Heart right ventricle (tissue), 16 donors: ENCODE measurements around the gene FOXL2. TPM values are rescaled to one million over a fixed set of nuclear protein-coding genes. Genes with fewer than 3 reads are reported as not detected.
A peak's percentile ranks its signal among the peaks of the same experiment; 100 is the strongest.

Experiments used
- ATAC-seq, 8 donors: fragments of 200-7000 bp; cut with Tn5 transposase; one replicate each; pipeline ENCODE4 v1.9.1; 2020; ENCODE audit warnings: mild to moderate bottlenecking in 8 of 8, moderate library complexity in 8 of 8, moderate number of reproducible peaks in 1 of 8
- DNase-seq, 2 donors: peaks; one replicate each; pipeline ENCODE4 v3.0.0-alpha.2; 2020
- H3K27ac ChIP-seq, 10 donors: fragments of 200-600 bp; sonication (generic) in 2 of 10; one replicate each; pipeline versions ENCODE4 v1.5.0 to v1.8.0; 2020 to 2022; ENCODE audit warnings: mild to moderate bottlenecking in 3 of 10
- H3K27me3 ChIP-seq, 7 donors: fragments of 200-600 bp; one replicate each; pipeline ENCODE4 v1.8.0; 2021 to 2022; ENCODE audit warnings: mild to moderate bottlenecking in 2 of 7
- H3K36me3 ChIP-seq, 9 donors: fragments of 200-600 bp; sonication (generic) in 1 of 9; one replicate each; pipeline versions ENCODE4 v1.5.0 to v1.8.0; 2020 to 2022; ENCODE audit warnings: mild to moderate bottlenecking in 2 of 9
- H3K4me1 ChIP-seq, 9 donors: fragments of 200-600 bp; sonication (generic) in 1 of 9; one replicate each; pipeline versions ENCODE4 v1.5.0 to v1.8.0; 2020 to 2022; ENCODE audit warnings: mild to moderate bottlenecking in 4 of 9
- H3K4me3 ChIP-seq, 10 donors: fragments of 200-600 bp; sonication (generic) in 2 of 10; one replicate each; pipeline versions ENCODE4 v1.5.0 to v1.8.0; 2020 to 2022; ENCODE audit warnings: mild to moderate bottlenecking in 7 of 10, moderate library complexity in 2 of 10
- H3K9me3 ChIP-seq, 11 donors: fragments of 200-600 bp in 10 of 11; sonication (generic) in 2 of 11; one replicate each; pipeline versions ENCODE4 v1.5.0 to v1.8.0; 2013 to 2022; ENCODE audit warnings: mild to moderate bottlenecking in 2 of 11, control low read depth in 1 of 11, moderate library complexity in 1 of 11
- WGBS, 2 donors: extraction: QIAGEN DNeasy Blood & Tissue Kit; methylation state at CpG; one replicate each; pipeline ENCODE4 v1.1.7; 2013; ENCODE audit warnings: inconsistent platforms in 1 of 2; 5-methylcytosine and 5-hydroxymethylcytosine counted together
- intact Hi-C, 10 donors: fragments of 100-400 bp; cut with DNase I; formaldehyde crosslinking; loops; one replicate each; pipeline versions ENCODE4 v1.11.1 to v1.14.2; 2022
- polyA plus RNA-seq, 2 donors: library from polyadenylated mRNA; stranded (reverse); fragments of 200-250 nt; gene quantifications; one replicate each; pipeline ENCODE4 v1.2.3, GENCODE V29; 2013
- total RNA-seq, 10 donors: library from RNA; stranded (reverse); fragmentation: NEBNext Ultra II Directional in 3 of 10; extraction: Animal tissue kit (Norgen Biotek cat#: 25700) in 3 of 10; gene quantifications; one replicate each; pipeline versions ENCODE4 v1.2.1 to v1.2.4, GENCODE V29; 2021 to 2023
- TF ChIP-seq, protein P1 (sequence below), 9 donors: fragments of 200-600 bp; sonication (generic) in 2 of 9; IDR thresholded peaks; one replicate each; pipeline versions ENCODE4 v1.5.0 to v1.8.0; 2021 to 2022; ENCODE audit warnings: antibody characterized with exemption in 9 of 9, mild to moderate bottlenecking in 5 of 9, moderate library complexity in 1 of 9
- donor health status: Arrhythmogenic right ventricular cardiomyopathy.
- donor health status: ischemic (EF 13 %, LVEDD 7.1; RV severe dilation, severe dysfunction).
- donor health status: healthy with polysubstance abuse.
- donor health status: DM: no; HTN: yes; CAD: no.
- donor health status: DM: no; HTN: no; CAD: no.
- donor health status: ischemic (EF 25% LVEDD 6.9; RV normal size, moderate dysfunction).
- donor health status: ischemic (EF 25% LVEDD 5.7; RV mildly dilated, moderate dysfunction).
- donor health status: healthy.
- donor health status: DM: yes; HTN: yes; CAD: no.
- donor health status: Ischemic cardiomyopathy.
- donor health status: ischemic (EF 35%, LVEDD 5.7; RV mildly dilated, moderate dysfunction).
- donor health status: nonischemic (EF 11% LVEDD 7.7; RV severe dilation, severe dysfunction).
- donor health status: DM: yes; HTN: yes; CAD: no.
- donor health status: PGD.
- donor health status: ischemic (EF 29% LVEDD 5.4; RV normal size, mild dysfunction).
- donor health status: nonischemic (EF 23%, LVEDD 6.1; RV moderate dilation, normal function).

Gene FOXL2
- total and polyA plus RNA-seq, 12 donors, result 0.12 TPM; not detected in 11

DNA sequence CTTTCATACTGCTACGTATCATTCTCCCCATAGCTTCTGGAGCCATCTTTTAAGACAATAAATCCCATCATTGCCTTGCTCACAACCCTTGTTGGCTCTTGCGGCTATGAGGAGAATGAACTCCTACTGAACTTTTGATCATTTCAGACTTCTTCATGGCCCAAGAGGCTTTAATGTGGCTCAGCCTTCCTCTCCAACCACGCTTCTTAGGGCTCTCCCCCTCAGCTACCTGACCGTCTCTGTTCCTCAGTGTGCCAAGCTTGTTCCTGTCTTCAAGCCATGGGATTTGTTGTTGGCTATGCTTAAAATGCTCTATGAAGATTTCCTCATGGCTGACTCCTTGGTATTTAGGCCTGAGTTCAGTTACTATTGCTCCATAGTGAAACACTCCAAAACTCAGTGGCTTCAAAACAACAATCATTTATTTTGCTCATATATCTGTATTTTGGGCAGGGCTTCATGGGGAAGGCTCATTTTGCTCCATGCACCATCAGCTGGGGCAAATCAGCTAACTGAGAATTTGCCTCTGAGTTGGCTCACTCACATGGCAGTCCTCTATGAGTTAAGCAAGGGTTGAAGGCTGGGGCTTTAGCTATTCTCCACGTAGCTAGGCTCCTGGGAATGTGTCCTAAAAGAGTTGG, 47.5 kb downstream of the FOXL2 start:
- ATAC-seq (no peak), DNase-seq (no peak)
- intact Hi-C loops, result loop anchor here in 1 of 10 donors (5.0 kb wide), 1 partner anchor 67 kb away; the partner anchor contains the start of gene PIK3CB
- TF ChIP-seq, protein P1, sequence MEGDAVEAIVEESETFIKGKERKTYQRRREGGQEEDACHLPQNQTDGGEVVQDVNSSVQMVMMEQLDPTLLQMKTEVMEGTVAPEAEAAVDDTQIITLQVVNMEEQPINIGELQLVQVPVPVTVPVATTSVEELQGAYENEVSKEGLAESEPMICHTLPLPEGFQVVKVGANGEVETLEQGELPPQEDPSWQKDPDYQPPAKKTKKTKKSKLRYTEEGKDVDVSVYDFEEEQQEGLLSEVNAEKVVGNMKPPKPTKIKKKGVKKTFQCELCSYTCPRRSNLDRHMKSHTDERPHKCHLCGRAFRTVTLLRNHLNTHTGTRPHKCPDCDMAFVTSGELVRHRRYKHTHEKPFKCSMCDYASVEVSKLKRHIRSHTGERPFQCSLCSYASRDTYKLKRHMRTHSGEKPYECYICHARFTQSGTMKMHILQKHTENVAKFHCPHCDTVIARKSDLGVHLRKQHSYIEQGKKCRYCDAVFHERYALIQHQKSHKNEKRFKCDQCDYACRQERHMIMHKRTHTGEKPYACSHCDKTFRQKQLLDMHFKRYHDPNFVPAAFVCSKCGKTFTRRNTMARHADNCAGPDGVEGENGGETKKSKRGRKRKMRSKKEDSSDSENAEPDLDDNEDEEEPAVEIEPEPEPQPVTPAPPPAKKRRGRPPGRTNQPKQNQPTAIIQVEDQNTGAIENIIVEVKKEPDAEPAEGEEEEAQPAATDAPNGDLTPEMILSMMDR (IDR thresholded peaks at IDR 0.05), result no peak
- Histone ChIP-seq H3K4me1 (peaks cover 9 to 45% (median 28%) of the 10 kb centered on the region in 9 donors), H3K27me3 (no peaks in the 10 kb centered on the region), H3K4me3 (no peak overlapping the region), H3K9me3 (no peaks in the 10 kb centered on the region), H3K36me3 (no peaks in the 10 kb centered on the region), H3K27ac (peak overlapping the region in 7 of 10 donors; percentile 34 to 88 (median 75))
- 89 to 92% methylated on average over 5 of the region's 5 CpGs for WGBS, 2 donors

DNA sequence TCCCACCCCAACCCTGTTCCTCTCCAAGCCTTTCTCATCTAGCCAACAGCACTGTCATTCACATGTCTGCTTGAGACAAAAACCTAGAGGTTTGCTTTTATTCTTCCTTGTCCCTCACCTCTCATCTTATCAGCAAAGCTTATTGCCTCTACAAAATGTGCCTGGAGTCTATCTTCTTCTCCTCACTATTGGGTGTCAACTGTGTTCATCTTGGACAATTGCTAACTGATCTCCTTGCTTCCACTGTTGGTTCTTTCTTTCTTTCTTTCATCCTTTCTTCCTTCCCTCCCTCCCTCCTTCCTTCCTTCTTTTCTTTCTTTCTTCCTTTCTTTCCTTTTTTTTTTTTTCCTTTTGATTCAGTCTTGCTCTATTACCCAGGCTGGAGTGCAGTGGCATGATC, 48.2 kb downstream of the FOXL2 start:
- Histone ChIP-seq H3K4me1 (peaks cover 9 to 45% (median 28%) of the 10 kb centered on the region in 9 donors), H3K4me3 (no peak overlapping the region), H3K27ac (peak overlapping the region; percentile 15 to 88 (median 72)), H3K9me3 (no peaks in the 10 kb centered on the region), H3K36me3 (no peaks in the 10 kb centered on the region), H3K27me3 (no peaks in the 10 kb centered on the region)
- TF ChIP-seq, protein P1 (IDR thresholded peaks at IDR 0.05), result no peak
- peak in 1 of 8 donors; percentile 32 for ATAC-seq
- DNase-seq, result no peak
- intact Hi-C loops, result loop anchor here in 1 of 10 donors (5.0 kb wide), 1 partner anchor 66 kb away; the partner anchor contains the start of gene PIK3CB

DNA sequence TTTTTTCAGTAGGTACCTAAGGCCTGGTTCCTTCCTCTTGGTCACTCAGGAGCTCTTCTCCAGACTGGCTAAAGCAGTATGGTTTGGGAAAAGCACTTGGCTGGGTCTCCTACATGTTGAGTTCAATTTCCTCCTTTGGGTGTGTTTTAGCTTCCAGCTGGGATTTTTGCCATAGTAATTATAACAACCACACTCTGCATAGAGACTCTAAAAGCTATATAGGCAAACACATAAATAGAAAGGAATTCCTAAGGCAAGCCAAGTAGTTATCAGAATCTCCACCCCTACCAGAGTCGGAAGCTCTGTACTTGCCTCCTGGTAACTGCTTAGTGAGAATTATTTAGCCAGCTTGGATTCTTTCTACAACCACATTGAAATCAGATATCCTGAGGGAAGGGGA, 48.6 kb downstream of the FOXL2 start:
- intact Hi-C loops, result loop anchor here in 1 of 10 donors (5.0 kb wide), 1 partner anchor 66 kb away; the partner anchor contains the start of gene PIK3CB
- Histone ChIP-seq H3K27me3 (no peaks in the 10 kb centered on the region), H3K4me1 (peaks cover 9 to 45% (median 28%) of the 10 kb centered on the region in 9 donors), H3K36me3 (no peaks in the 10 kb centered on the region), H3K4me3 (no peak overlapping the region), H3K27ac (peak overlapping the region; percentile 15 to 88 (median 72)), H3K9me3 (no peaks in the 10 kb centered on the region)
- DNase-seq (peak in 1 of 2 donors; percentile 22), ATAC-seq (peak; percentile 85 to 97 (median 92))
- 3 to 13% methylated on average over 1 of the region's 1 CpG for WGBS, 2 donors
- TF ChIP-seq, protein P1 (IDR thresholded peaks at IDR 0.05), result no peak

Other genes with a start within 250 kb of the FOXL2 start
- gene PIK3CB, start 112.2 kb downstream of the FOXL2 start, total RNA-seq, result 10 to 100 TPM; 26.2 to 45.7 (median 29.8) TPM
- 10 to 100 TPM in 1 of 2 donors, 1 to 10 TPM in 1; 8.1 to 12.1 TPM for gene PIK3CB, start 112.2 kb downstream of the FOXL2 start, polyA plus RNA-seq
- under 1 TPM in 2 of 10 donors, not detected in 8; 0.06 to 0.13 TPM for gene FOXL2NB, start 80 bp upstream of the FOXL2 start, total RNA-seq
- gene FOXL2NB, start 80 bp upstream of the FOXL2 start, polyA plus RNA-seq, result under 1 TPM in 1 of 2 donors, not detected in 1; 0.01 TPM
- gene PRR23A, start 59.1 kb upstream of the FOXL2 start, total RNA-seq, result not detected
- not detected for gene PRR23A, start 59.1 kb upstream of the FOXL2 start, polyA plus RNA-seq
- not detected for gene PRR23B, start 73.8 kb upstream of the FOXL2 start, total RNA-seq
- gene PRR23B, start 73.8 kb upstream of the FOXL2 start, polyA plus RNA-seq, result not detected
- not detected for gene PRR23C, start 97.8 kb upstream of the FOXL2 start, total RNA-seq
- not detected for gene PRR23C, start 97.8 kb upstream of the FOXL2 start, polyA plus RNA-seq